Measurements from ENCODE around the gene CYP51A1. TPM values are rescaled to one million over a fixed set of nuclear protein-coding genes. Genes with fewer than 3 reads are reported as not detected.

The CYP51A1 gene
- total RNA-seq, 3 donors from 2014 or later (not counting 1 experiment from before 2014, with no cell fraction given) = 37.2 to 53.0 (median 49.3) TPM

GRCh38 chr7:92131093-92131492 lies 3.2 kb downstream of the CYP51A1 start:
- no peaks in the 10 kb centered on the region for H3K9me3 Mint-ChIP-seq
- H3K36me3 ChIP-seq (ENCODE audit: control insufficient read depth, insufficient read depth, low read length) = peaks cover 14% of the 10 kb centered on the region
- no peaks in the 10 kb centered on the region for H3K9me3 ChIP-seq (ENCODE audit: control insufficient read depth, insufficient read depth, low read length)
- H3K4me1 ChIP-seq (ENCODE audit: control insufficient read depth, insufficient read depth, low read length) = peaks cover 14% of the 10 kb centered on the region
- ATAC-seq = no peak
- intact Hi-C loops (cut with micrococcal nuclease) = loop anchor here (5.0 to 10.0 kb wide), 2 partner anchors 184 to 1784 kb away; partner anchors contain the start of gene GTPBP10
- H3K4me3 ChIP-seq (ENCODE audit: low read length) = no peak overlapping the region
- H3K27me3 ChIP-seq (ENCODE audit: control insufficient read depth, insufficient read depth, low read length) = no peaks in the 10 kb centered on the region
- no peaks in the 10 kb centered on the region for H3K36me3 Mint-ChIP-seq
- 90% methylated on average over 5 of the region's 5 CpGs for WGBS (ENCODE audit: insufficient coverage)
- peaks cover 35 to 36% of the 10 kb centered on the region in 2 donors for H3K4me1 Mint-ChIP-seq
- H3K27ac ChIP-seq (ENCODE audit: low read length) = no peak overlapping the region
- peak overlapping the region in 1 of 2 donors; percentile 29 for H3K27ac Mint-ChIP-seq
- no peak overlapping the region for H3K4me3 Mint-ChIP-seq
- H3K27me3 Mint-ChIP-seq (ENCODE audit: low read depth in 2 of 2) = no peaks in the 10 kb centered on the region
- no peak for TF ChIP-seq CTCF (IDR thresholded peaks at IDR 0.05)
- DNase-seq = no peak

GRCh38 chr7:92121681-92122080 lies 12.6 kb downstream of the CYP51A1 start:
- Mint-ChIP-seq H3K27ac (no peak overlapping the region), H3K9me3 (no peaks in the 10 kb centered on the region), H3K36me3 (peaks cover 31% of the 10 kb centered on the region), H3K4me1 (peaks cover 0 to 20% of the 10 kb centered on the region in 2 donors), H3K27me3 (ENCODE audit: low read depth in 2 of 2) (no peaks in the 10 kb centered on the region), H3K4me3 (no peak overlapping the region)
- DNase-seq = no peak
- Histone ChIP-seq H3K36me3 (ENCODE audit: control insufficient read depth, insufficient read depth, low read length) (peaks cover 36% of the 10 kb centered on the region), H3K9me3 (ENCODE audit: control insufficient read depth, insufficient read depth, low read length) (no peaks in the 10 kb centered on the region), H3K27ac (ENCODE audit: low read length) (no peak overlapping the region), H3K27me3 (ENCODE audit: control insufficient read depth, insufficient read depth, low read length) (no peaks in the 10 kb centered on the region), H3K4me3 (ENCODE audit: low read length) (no peak overlapping the region), H3K4me1 (ENCODE audit: control insufficient read depth, insufficient read depth, low read length) (no peaks in the 10 kb centered on the region)
- ATAC-seq = no peak
- intact Hi-C loops (cut with micrococcal nuclease) = no loop called here
- no peak for TF ChIP-seq CTCF (IDR thresholded peaks at IDR 0.05)

GRCh38 chr7:92119213-92119759 lies 15.0 kb downstream of the CYP51A1 start:
- peaks cover 38% of the 10 kb centered on the region for H3K36me3 ChIP-seq (ENCODE audit: control insufficient read depth, insufficient read depth, low read length)
- Mint-ChIP-seq H3K27ac (no peak overlapping the region), H3K9me3 (no peaks in the 10 kb centered on the region), H3K4me1 (peaks cover 0 to 25% of the 10 kb centered on the region in 2 donors), H3K27me3 (ENCODE audit: low read depth in 2 of 2) (no peaks in the 10 kb centered on the region), H3K36me3 (peaks cover 43% of the 10 kb centered on the region), H3K4me3 (no peak overlapping the region)
- no peak for ATAC-seq
- no peak for DNase-seq
- H3K9me3 ChIP-seq (ENCODE audit: control insufficient read depth, insufficient read depth, low read length) = no peaks in the 10 kb centered on the region
- H3K4me1 ChIP-seq (ENCODE audit: control insufficient read depth, insufficient read depth, low read length) = no peaks in the 10 kb centered on the region
- H3K4me3 ChIP-seq (ENCODE audit: low read length) = no peak overlapping the region
- 100% methylated on average over 1 of the region's 1 CpG for WGBS (ENCODE audit: insufficient coverage)
- TF ChIP-seq CTCF (IDR thresholded peaks at IDR 0.05) = no peak
- no peak overlapping the region for H3K27ac ChIP-seq (ENCODE audit: low read length)
- no peaks in the 10 kb centered on the region for H3K27me3 ChIP-seq (ENCODE audit: control insufficient read depth, insufficient read depth, low read length)
- intact Hi-C loops (cut with micrococcal nuclease) = no loop called here

- TF ChIP-seq CTCF (IDR thresholded peaks at IDR 0.05) = no peak
- no peak overlapping the region for H3K4me3 ChIP-seq (ENCODE audit: low read length)
- intact Hi-C loops (cut with micrococcal nuclease) = no loop called here
- H3K4me1 ChIP-seq (ENCODE audit: control insufficient read depth, insufficient read depth, low read length) = no peaks in the 10 kb centered on the region
- ATAC-seq (no peak), DNase-seq (no peak)
- Mint-ChIP-seq H3K27ac (no peak overlapping the region), H3K4me1 (peaks cover 0 to 28% of the 10 kb centered on the region in 2 donors), H3K9me3 (no peaks in the 10 kb centered on the region), H3K4me3 (no peak overlapping the region), H3K36me3 (peaks cover 42% of the 10 kb centered on the region), H3K27me3 (ENCODE audit: low read depth in 2 of 2) (no peaks in the 10 kb centered on the region)
- H3K27me3 ChIP-seq (ENCODE audit: control insufficient read depth, insufficient read depth, low read length) = no peaks in the 10 kb centered on the region
- H3K9me3 ChIP-seq (ENCODE audit: control insufficient read depth, insufficient read depth, low read length) = no peaks in the 10 kb centered on the region
- H3K36me3 ChIP-seq (ENCODE audit: control insufficient read depth, insufficient read depth, low read length) = peaks cover 18% of the 10 kb centered on the region
- WGBS (ENCODE audit: insufficient coverage) = no CpG with 5 or more reads among the region's 3 CpGs
- no peak overlapping the region for H3K27ac ChIP-seq (ENCODE audit: low read length)
These were observed 17.3 kb downstream of the CYP51A1 start for GRCh38 chr7:92116949-92117348.

All from natural killer cell (primary cell).